CD4-positive, alpha-beta T cell treated with Interleukin-21 for 1 hour (primary cell): ENCODE results near the gene NR2F1.

Experiments
- DNase-seq: peaks from one replicate; pipeline ENCODE4 v3.0.0-alpha.2; 2020

NR2F1 gene

GRCh38 chr5:93591323-93591945 is 8.4 kb downstream of the NR2F1 start:
- no peak for DNase-seq

GRCh38 chr5:93592883-93593282 is 9.9 kb downstream of the NR2F1 start:
- no peak for DNase-seq

GRCh38 chr5:93593476-93594131 is 10.6 kb downstream of the NR2F1 start:
- no peak for DNase-seq

- DNase-seq: no peak
Measured at GRCh38 chr5:93594591-93595419, 11.8 kb downstream of the NR2F1 start.

- DNase-seq: no peak
Measured at GRCh38 chr5:93595420-93596147, 12.6 kb downstream of the NR2F1 start.

GRCh38 chr5:93596310-93596675 is 13.3 kb downstream of the NR2F1 start:
- no peak for DNase-seq

GRCh38 chr5:93596676-93597490 is 13.9 kb downstream of the NR2F1 start:
- DNase-seq: no peak

GRCh38 chr5:93598091-93599000 is 15.3 kb downstream of the NR2F1 start:
- DNase-seq: no peak

- no peak for DNase-seq
Measured at GRCh38 chr5:93599001-93599379, 16.0 kb downstream of the NR2F1 start.

- no peak for DNase-seq
Measured at GRCh38 chr5:93599399-93600120, 16.5 kb downstream of the NR2F1 start.

- no peak for DNase-seq
Measured at GRCh38 chr5:93600409-93601070, 17.5 kb downstream of the NR2F1 start.

- DNase-seq: no peak
Measured at GRCh38 chr5:93601071-93601801, 18.2 kb downstream of the NR2F1 start.

GRCh38 chr5:93601802-93602155 is 18.8 kb downstream of the NR2F1 start:
- DNase-seq: no peak

GRCh38 chr5:93602241-93603077 is 19.4 kb downstream of the NR2F1 start:
- DNase-seq: no peak

GRCh38 chr5:93603078-93603792 is 20.2 kb downstream of the NR2F1 start:
- no peak for DNase-seq

GRCh38 chr5:93603793-93604643 is 21.0 kb downstream of the NR2F1 start:
- no peak for DNase-seq
